Erythroblast (primary cell): Measurements from ENCODE around the gene CDC42BPG.
A peak's percentile ranks its signal among the peaks of the same experiment; 100 is the strongest.

Experiments
- DNase-seq, 2 experiments: peaks; one replicate each; lab custom pipeline; 2025; lab: John Stamatoyannopoulos, UW
- GATA1 ChIP-seq: IDR thresholded peaks from 2 replicates; pipeline ENCODE4 v1.6.1; 2011; ENCODE audit warnings: low read depth, mild to moderate bottlenecking, control low read depth, low read length, moderate library complexity
- POLR2A ChIP-seq: IDR thresholded peaks from 2 replicates; pipeline ENCODE4 v1.6.1; 2011; ENCODE audit warnings: mild to moderate bottlenecking, low read length

Gene CDC42BPG

GRCh38 chr11:64885367-64886286 lies 41.2 kb upstream of the CDC42BPG start:
- peak; percentile 94 to 97 for DNase-seq
- TF ChIP-seq POLR2A, result peak; percentile 92
- peak; percentile 69 for TF ChIP-seq GATA1

GRCh38 chr11:64884019-64884418 lies 39.6 kb upstream of the CDC42BPG start:
- TF ChIP-seq GATA1, result no peak
- no peak for TF ChIP-seq POLR2A
- no peak for DNase-seq

- no peak for TF ChIP-seq POLR2A
- TF ChIP-seq GATA1, result no peak
- no peak for DNase-seq
Measured at GRCh38 chr11:64883575-64883974, 39.1 kb upstream of the CDC42BPG start.

- no peak for TF ChIP-seq POLR2A
- TF ChIP-seq GATA1, result no peak
- no peak for DNase-seq
Measured at GRCh38 chr11:64882243-64882642, 37.8 kb upstream of the CDC42BPG start.

GRCh38 chr11:64881476-64881875 lies 37.0 kb upstream of the CDC42BPG start:
- TF ChIP-seq GATA1 (no peak), POLR2A (no peak)
- DNase-seq, result no peak

GRCh38 chr11:64880240-64881001 lies 36.0 kb upstream of the CDC42BPG start:
- peak in 1 of 2 experiments; percentile 53 for DNase-seq
- no peak for TF ChIP-seq POLR2A
- no peak for TF ChIP-seq GATA1

- TF ChIP-seq GATA1, result no peak
- no peak for TF ChIP-seq POLR2A
- DNase-seq, result peak in 1 of 2 experiments; percentile 54
Measured at GRCh38 chr11:64879244-64879900, 34.9 kb upstream of the CDC42BPG start.

- TF ChIP-seq GATA1 (no peak), POLR2A (peak; percentile 96)
- peak; percentile 99 to 100 for DNase-seq
Measured at GRCh38 chr11:64878494-64879243, 34.2 kb upstream of the CDC42BPG start, which contains the start of gene EHD1. TSS of gene EHD1 (minus strand) at chr11:64878621. CDS start at chr11:64878464, 157 bp downstream.

GRCh38 chr11:64878223-64878493 lies 33.7 kb upstream of the CDC42BPG start:
- DNase-seq, result no peak
- TF ChIP-seq GATA1 (no peak), POLR2A (no peak)

GRCh38 chr11:64877390-64878222 lies 33.2 kb upstream of the CDC42BPG start:
- DNase-seq, result peak in 1 of 2 experiments; percentile 86
- TF ChIP-seq POLR2A (no peak), GATA1 (no peak)

- TF ChIP-seq POLR2A (no peak), GATA1 (no peak)
- DNase-seq, result no peak
Measured at GRCh38 chr11:64876835-64877341, 32.4 kb upstream of the CDC42BPG start.

- peak in 1 of 2 experiments; percentile 32 for DNase-seq
- TF ChIP-seq GATA1, result no peak
- TF ChIP-seq POLR2A, result no peak
Measured at GRCh38 chr11:64876229-64876750, 31.8 kb upstream of the CDC42BPG start.
